ENCODE data around the gene CAMK2A. TPM values are rescaled to one million over a fixed set of nuclear protein-coding genes. Genes with fewer than 3 reads are reported as not detected.

CAMK2A gene
- total RNA-seq, 6 donors from 2014 or later, result 0.29 to 2.4 (median 1.8) TPM; not detected in 1

DNA sequence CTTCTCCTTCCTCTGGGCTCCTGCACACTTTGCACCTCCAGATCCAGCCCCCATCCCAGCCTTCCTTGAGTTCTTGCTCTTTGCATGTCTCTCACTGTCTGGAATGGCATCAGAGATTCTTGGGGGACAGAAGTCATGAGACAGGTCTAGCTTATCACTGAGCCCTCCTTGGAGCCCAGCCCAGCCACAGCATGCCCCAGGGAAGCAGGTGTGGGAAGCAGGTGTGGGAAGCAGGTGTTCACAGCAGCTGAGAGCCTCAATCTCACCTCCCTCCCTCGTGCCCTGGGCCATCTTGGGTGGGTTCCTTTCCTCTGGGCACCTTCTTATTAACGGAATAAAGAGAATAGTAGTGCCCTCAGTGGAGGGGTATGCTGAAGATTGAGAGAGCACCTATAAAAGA is 72.5 kb downstream of the CAMK2A start:
- TF ChIP-seq, protein P1, sequence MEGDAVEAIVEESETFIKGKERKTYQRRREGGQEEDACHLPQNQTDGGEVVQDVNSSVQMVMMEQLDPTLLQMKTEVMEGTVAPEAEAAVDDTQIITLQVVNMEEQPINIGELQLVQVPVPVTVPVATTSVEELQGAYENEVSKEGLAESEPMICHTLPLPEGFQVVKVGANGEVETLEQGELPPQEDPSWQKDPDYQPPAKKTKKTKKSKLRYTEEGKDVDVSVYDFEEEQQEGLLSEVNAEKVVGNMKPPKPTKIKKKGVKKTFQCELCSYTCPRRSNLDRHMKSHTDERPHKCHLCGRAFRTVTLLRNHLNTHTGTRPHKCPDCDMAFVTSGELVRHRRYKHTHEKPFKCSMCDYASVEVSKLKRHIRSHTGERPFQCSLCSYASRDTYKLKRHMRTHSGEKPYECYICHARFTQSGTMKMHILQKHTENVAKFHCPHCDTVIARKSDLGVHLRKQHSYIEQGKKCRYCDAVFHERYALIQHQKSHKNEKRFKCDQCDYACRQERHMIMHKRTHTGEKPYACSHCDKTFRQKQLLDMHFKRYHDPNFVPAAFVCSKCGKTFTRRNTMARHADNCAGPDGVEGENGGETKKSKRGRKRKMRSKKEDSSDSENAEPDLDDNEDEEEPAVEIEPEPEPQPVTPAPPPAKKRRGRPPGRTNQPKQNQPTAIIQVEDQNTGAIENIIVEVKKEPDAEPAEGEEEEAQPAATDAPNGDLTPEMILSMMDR (IDR thresholded peaks at IDR 0.05), result no peak
- TF ChIP-seq EP300 (IDR thresholded peaks at IDR 0.05) (no peak), POLR2A (IDR thresholded peaks at IDR 0.05) (no peak), POLR2AphosphoS5 (IDR thresholded peaks at IDR 0.05) (no peak)

DNA sequence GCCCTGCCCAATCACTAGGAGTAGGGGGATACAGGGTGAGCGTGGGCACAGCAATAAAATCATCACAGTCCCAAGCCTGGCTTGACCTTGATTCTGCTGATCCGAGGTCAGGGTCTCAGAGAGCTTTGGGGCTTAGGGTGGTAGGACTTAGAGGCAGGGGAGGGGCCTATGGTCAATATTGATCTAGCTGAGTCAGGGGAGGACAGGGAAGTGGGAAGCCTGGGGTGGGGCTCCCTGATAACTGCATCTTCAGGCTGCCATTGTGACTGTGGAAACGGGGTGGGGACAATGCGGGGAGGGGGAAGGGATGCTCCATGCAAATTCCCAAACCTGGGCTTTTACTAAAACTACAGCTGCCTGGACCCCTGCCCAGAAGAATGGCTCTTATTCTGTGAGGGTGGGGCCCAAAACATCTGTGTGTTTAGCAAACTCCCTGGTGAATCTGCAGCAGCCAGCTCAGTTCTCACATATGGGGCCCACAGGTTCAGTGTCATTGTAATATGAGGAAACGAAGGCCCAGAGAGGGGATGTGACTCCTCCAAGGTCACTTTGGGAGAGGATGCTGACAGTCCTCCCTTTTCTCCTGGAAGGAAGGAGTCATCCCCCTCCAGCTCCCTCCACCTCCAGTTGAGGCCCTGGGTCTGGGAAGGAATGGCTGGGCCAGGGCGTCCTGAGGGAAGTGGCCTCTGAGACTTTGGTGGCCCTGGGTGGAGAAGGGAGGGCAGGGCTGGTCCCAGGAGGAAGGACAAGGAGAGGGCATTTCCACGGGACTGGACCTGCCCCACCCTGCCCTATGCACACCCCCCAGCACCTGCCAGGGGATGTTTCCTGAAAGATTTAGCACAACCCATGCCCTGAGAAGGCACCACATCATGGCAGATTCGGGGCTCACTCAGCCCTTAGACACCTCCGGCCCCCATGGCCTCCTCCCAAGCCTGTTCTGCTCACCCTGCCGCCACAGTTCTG is 73.3 kb downstream of the CAMK2A start:
- H3K9me3 ChIP-seq, result no peaks in the 10 kb centered on the region
- WGBS, 2 donors, result 78 to 84% methylated on average over 8 to 10 of the region's 10 CpGs
- H3K27ac ChIP-seq, result no peak overlapping the region
- no peak overlapping the region for H3K4me3 ChIP-seq
- ATAC-seq (ENCODE audit: low FRiP score in 2 of 2) (no peak), DNase-seq (no peak)
- peaks cover 0 to 4% (median 0%) of the 10 kb centered on the region in 4 donors for H3K4me1 ChIP-seq
- TF ChIP-seq EP300 (IDR thresholded peaks at IDR 0.05), result no peak
- no peaks in the 10 kb centered on the region for H3K27me3 ChIP-seq
- no peaks in the 10 kb centered on the region for H3K36me3 ChIP-seq

More for the DNA sequence above, 72.5 kb downstream of the CAMK2A start:
- H3K4me3 ChIP-seq, result no peak overlapping the region
- no peak for DNase-seq
- no peaks in the 10 kb centered on the region for H3K9me3 ChIP-seq
- H3K4me1 ChIP-seq, result peaks cover 0 to 4% (median 0%) of the 10 kb centered on the region in 4 donors
- no peaks in the 10 kb centered on the region for H3K36me3 ChIP-seq
- no peak overlapping the region for H3K27ac ChIP-seq
- ATAC-seq (ENCODE audit: low FRiP score in 2 of 2), result no peak
- 72 to 75% methylated on average over 2 of the region's 2 CpGs for WGBS, 2 donors
- no peaks in the 10 kb centered on the region for H3K27me3 ChIP-seq

DNA sequence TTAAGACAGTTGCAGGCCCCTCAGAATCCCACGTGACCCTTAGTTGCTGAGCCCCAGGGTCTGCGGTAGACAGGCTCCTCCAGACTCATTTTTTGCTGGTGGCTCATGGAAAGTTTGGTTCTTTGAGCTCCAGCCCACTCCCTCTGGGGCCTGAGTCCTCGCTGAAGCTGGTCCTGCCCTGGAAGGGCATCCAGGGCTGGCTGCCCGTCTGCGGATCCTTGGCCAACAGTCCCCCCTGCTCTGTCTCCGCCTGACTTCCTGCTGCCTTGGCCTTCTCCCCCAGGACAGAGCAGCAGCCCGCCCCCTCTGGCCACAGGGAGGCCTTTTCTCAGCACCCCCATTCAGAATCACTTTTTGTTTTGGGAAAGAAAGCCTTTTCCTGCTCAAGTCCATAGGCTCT is 75.3 kb downstream of the CAMK2A start:
- ATAC-seq (ENCODE audit: low FRiP score in 2 of 2) (peak in 1 of 2 donors; percentile 62), DNase-seq (no peak)
- 59 to 82% methylated on average over 5 to 7 of the region's 7 CpGs for WGBS, 2 donors
- no peaks in the 10 kb centered on the region for H3K9me3 ChIP-seq
- no peak overlapping the region for H3K4me3 ChIP-seq
- no peaks in the 10 kb centered on the region for H3K36me3 ChIP-seq
- no peak overlapping the region for H3K27ac ChIP-seq
- peaks cover 0 to 6% (median under 1%) of the 10 kb centered on the region in 4 donors for H3K4me1 ChIP-seq
- no peak for TF ChIP-seq EP300 (IDR thresholded peaks at IDR 0.05)
- no peak for TF ChIP-seq POLR2AphosphoS5 (IDR thresholded peaks at IDR 0.05)
- TF ChIP-seq, protein P1 (IDR thresholded peaks at IDR 0.05), result no peak
- no peak for TF ChIP-seq POLR2A (IDR thresholded peaks at IDR 0.05)
- H3K27me3 ChIP-seq, result no peaks in the 10 kb centered on the region

DNA sequence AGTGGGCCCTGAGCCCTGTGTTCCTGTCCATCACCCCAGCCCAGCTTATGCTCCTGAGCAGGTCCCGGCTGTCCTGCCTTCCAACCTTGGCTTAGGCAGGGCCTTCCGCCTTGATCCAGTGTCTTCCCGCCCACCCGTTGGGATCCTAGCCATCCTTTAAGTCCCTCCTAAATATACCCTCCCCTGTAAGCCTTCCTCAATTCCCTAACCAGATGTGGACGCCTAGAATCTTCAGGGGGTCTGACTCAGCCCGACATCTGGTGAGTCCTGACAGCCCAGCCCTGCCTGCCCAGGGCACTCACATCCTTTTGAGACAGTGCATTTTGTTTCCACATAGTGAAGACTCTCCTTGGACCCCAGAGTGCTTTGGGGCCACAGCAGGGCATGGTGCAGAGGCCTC is 76.0 kb downstream of the CAMK2A start:
- no peak for DNase-seq
- WGBS, 2 donors, result 90 to 93% methylated on average over 6 of the region's 6 CpGs

DNA sequence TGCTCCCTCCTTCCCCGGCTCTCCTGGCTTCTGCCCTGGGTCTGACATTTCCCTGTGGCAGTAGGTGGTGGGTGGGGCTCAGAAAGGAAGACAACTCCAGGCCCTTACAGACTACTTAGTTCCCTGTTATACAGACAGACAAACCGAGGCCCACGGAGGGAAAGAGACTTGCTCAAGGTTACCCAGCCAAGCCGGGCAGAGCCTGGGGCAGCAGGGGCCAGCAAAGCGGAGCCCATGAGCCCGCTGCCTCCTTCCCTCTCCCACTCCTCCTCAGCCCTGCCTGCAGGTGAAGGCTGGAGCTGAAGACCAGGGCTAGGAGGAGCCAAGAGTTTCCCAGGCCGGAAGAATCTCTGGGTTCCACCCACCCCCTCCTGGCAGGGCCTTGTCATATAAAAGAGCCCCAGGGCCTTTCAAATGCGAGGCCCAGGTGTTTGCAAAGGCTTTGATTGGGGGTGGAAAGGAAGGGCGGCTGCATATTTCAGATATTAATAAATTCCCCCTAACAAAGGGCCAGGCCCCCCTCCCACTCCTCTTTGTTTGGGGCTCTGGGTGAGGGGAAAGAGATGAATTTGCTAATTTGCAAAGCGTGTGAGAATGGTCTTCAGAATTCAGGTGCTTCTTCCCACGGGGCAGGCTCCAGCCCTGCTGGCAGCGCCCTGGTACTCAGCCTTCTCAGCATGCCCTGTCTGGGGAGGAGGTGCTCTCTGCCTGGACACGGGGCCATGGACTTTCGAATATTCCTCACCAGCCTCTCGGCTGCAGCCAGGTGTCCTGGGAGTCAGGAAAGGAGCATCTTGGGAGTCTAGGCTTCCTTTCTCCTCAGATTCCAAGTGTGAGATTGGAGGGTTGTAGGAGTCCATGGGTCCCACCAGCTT is 78.2 kb downstream of the CAMK2A start:
- ATAC-seq (ENCODE audit: low FRiP score in 2 of 2), result no peak
- TF ChIP-seq POLR2A (IDR thresholded peaks at IDR 0.05), result no peak
- TF ChIP-seq POLR2AphosphoS5 (IDR thresholded peaks at IDR 0.05), result no peak
- no peak for TF ChIP-seq EP300 (IDR thresholded peaks at IDR 0.05)
- TF ChIP-seq, protein P1 (IDR thresholded peaks at IDR 0.05), result no peak
- Histone ChIP-seq H3K4me3 (no peak overlapping the region), H3K9me3 (no peaks in the 10 kb centered on the region), H3K4me1 (peaks cover 0 to 7% (median 3%) of the 10 kb centered on the region in 4 donors), H3K27ac (no peak overlapping the region), H3K36me3 (no peaks in the 10 kb centered on the region), H3K27me3 (no peaks in the 10 kb centered on the region)
- 79 to 87% methylated on average over 14 to 15 of the region's 15 CpGs for WGBS, 2 donors
- DNase-seq, result peak in 1 of 2 donors; percentile 46

More for the DNA sequence above, 76.0 kb downstream of the CAMK2A start:
- no peak for TF ChIP-seq POLR2A (IDR thresholded peaks at IDR 0.05)
- H3K27ac ChIP-seq, result no peak overlapping the region
- no peaks in the 10 kb centered on the region for H3K9me3 ChIP-seq
- peak in 1 of 2 donors; percentile 74 for ATAC-seq (ENCODE audit: low FRiP score in 2 of 2)
- peaks cover 0 to 11% (median 3%) of the 10 kb centered on the region in 4 donors for H3K4me1 ChIP-seq
- H3K36me3 ChIP-seq, result no peaks in the 10 kb centered on the region
- H3K4me3 ChIP-seq, result no peak overlapping the region
- no peaks in the 10 kb centered on the region for H3K27me3 ChIP-seq

Data from upper lobe of left lung (tissue), 6 donors.